ENCODE results near the gene SLC25A26.

- no peak for TF ChIP-seq CTCF (IDR thresholded peaks at IDR 0.05 in 2 of 3, conservative IDR thresholded peaks at IDR 0.05 in 1 of 3; ENCODE audit: borderline replicate concordance in 1 of 3, insufficient read depth in 1 of 3, low read depth in 2 of 3, low read length in 2 of 3)
- TF ChIP-seq ZNF274 (IDR thresholded peaks at IDR 0.05; ENCODE audit: low read depth, low read length): no peak
- no peak for TF ChIP-seq CEBPB (IDR thresholded peaks at IDR 0.05; ENCODE audit: low read depth)
These were observed 38.9 kb downstream of the SLC25A26 start for GRCh38 chr3:66259566-66260255.

All from HCT116 (cell line).